ENCODE measurements around the gene S100A14.

- TF ChIP-seq CTCF (conservative IDR thresholded peaks at IDR 0.05; ENCODE audit: low read depth, low read length) (no peak), MXI1 (IDR thresholded peaks at IDR 0.05; ENCODE audit: borderline replicate concordance, low read depth, low read length) (no peak), POLR2A (IDR thresholded peaks at IDR 0.05; ENCODE audit: low read depth, low read length) (no peak), BHLHE40 (IDR thresholded peaks at IDR 0.05; ENCODE audit: low read depth, low read length) (no peak), SMC3 (IDR thresholded peaks at IDR 0.05; ENCODE audit: low read depth, low read length) (no peak), RFX5 (IDR thresholded peaks at IDR 0.05; ENCODE audit: low read depth, low read length) (no peak), ELK1 (IDR thresholded peaks at IDR 0.05; ENCODE audit: borderline replicate concordance, low read depth, low read length) (no peak), CHD1 (IDR thresholded peaks at IDR 0.05; ENCODE audit: low read depth, low read length) (no peak), MAZ (IDR thresholded peaks at IDR 0.05; ENCODE audit: borderline replicate concordance, low read depth, low read length) (no peak), RAD21 (IDR thresholded peaks at IDR 0.05; ENCODE audit: low read length) (no peak), FOS (IDR thresholded peaks at IDR 0.05; ENCODE audit: low read depth, low read length) (no peak)
These were observed 29.8 kb downstream of the S100A14 start for GRCh38 chr1:153586347-153586746.
